MM.1S (cell line): ENCODE results near the gene SUPT4H1.

Experiments
- DNase-seq: peaks from one replicate; pipeline ENCODE4 v3.0.0-alpha.2; 2015
- H2AFZ ChIP-seq: fragments of 300-600 bp; sonication (generic); 2 replicates; pipeline ENCODE4 v1.6.0; 2016; ENCODE audit warnings: antibody characterized with exemption, low read length
- H3F3A ChIP-seq: fragments of 300-600 bp; sonication (generic); 2 replicates; pipeline ENCODE4 v1.6.1; 2016; ENCODE audit warnings: mild to moderate bottlenecking, antibody characterized with exemption, low read length, moderate library complexity, mixed read lengths; ENCODE audit not compliant: insufficient read depth
- H3K27ac ChIP-seq: fragments of 300-600 bp; sonication (generic); 2 replicates; pipeline ENCODE4 v1.5.1; 2016; ENCODE audit warnings: mild to moderate bottlenecking, low read length
- H3K27me3 ChIP-seq: fragments of 300-600 bp; sonication (generic); replicated peaks from 2 replicates; pipeline ENCODE4 v1.6.0; 2016; ENCODE audit warnings: low read length; ENCODE audit not compliant: insufficient read depth
- H3K36me3 ChIP-seq: fragments of 300-600 bp; sonication (generic); replicated peaks from 2 replicates; pipeline ENCODE4 v1.6.1; 2016; ENCODE audit warnings: mild to moderate bottlenecking, low read length, mixed read lengths; ENCODE audit not compliant: insufficient read depth
- H3K4me1 ChIP-seq: fragments of 300-600 bp; sonication (generic); 2 replicates; pipeline ENCODE4 v1.6.1; 2016; ENCODE audit warnings: low read length, mixed read lengths
- H3K4me2 ChIP-seq: fragments of 300-600 bp; sonication (generic); 2 replicates; pipeline ENCODE4 v1.6.0; 2016; ENCODE audit warnings: low read depth, low read length
- H3K4me3 ChIP-seq: fragments of 300-600 bp; sonication (generic); 2 replicates; pipeline ENCODE4 v1.5.1; 2016; ENCODE audit warnings: low read length, mixed read lengths
- H3K79me2 ChIP-seq: fragments of 300-600 bp; sonication (generic); 2 replicates; pipeline ENCODE4 v1.6.1; 2016; ENCODE audit warnings: mixed run types, low read length, mixed read lengths
- H3K9ac ChIP-seq: fragments of 300-600 bp; sonication (generic); 2 replicates; pipeline ENCODE4 v1.6.1; 2016; ENCODE audit warnings: low read length, mixed read lengths
- H3K9me2 ChIP-seq: fragments of 300-600 bp; sonication (generic); replicated peaks from 2 replicates; pipeline ENCODE4 v1.6.1; 2016; ENCODE audit warnings: mild to moderate bottlenecking, low read length, mixed read lengths; ENCODE audit not compliant: insufficient read depth
- H3K9me3 ChIP-seq: fragments of 300-600 bp; sonication (generic); replicated peaks from 2 replicates; pipeline ENCODE4 v1.6.1; 2016; ENCODE audit warnings: mild to moderate bottlenecking, low read length, mixed read lengths; ENCODE audit not compliant: insufficient read depth
- H4K20me1 ChIP-seq: fragments of 300-600 bp; sonication (generic); 2 replicates; pipeline ENCODE4 v1.6.1; 2016; ENCODE audit warnings: mild to moderate bottlenecking, low read length, moderate library complexity, mixed read lengths; ENCODE audit not compliant: insufficient read depth
- CTCF ChIP-seq: fragments of 300-600 bp; sonication (generic); IDR thresholded peaks from 2 replicates; pipeline ENCODE4 v1.5.1; 2016; ENCODE audit warnings: antibody characterized with exemption, low read length, mixed read lengths
- EZH2 ChIP-seq: fragments of 300-600 bp; sonication (generic); optimal IDR thresholded peaks from 2 replicates; pipeline ENCODE3; 2017; ENCODE audit warnings: low read depth, mild to moderate bottlenecking, antibody characterized with exemption, low read length, mixed read lengths
- EZH2phosphoT487 ChIP-seq: fragments of 300-600 bp; sonication (generic); IDR thresholded peaks from 2 replicates; pipeline ENCODE4 v1.6.1; 2018; ENCODE audit warnings: antibody characterized with exemption, low read length

Gene SUPT4H1

GRCh38 chr17:58309918-58310259 is 42.1 kb downstream of the SUPT4H1 start:
- no peaks in the 10 kb centered on the region for H3K4me1 ChIP-seq
- H3K9me2 ChIP-seq, result no peaks in the 10 kb centered on the region
- no peaks in the 10 kb centered on the region for H3F3A ChIP-seq
- DNase-seq, result no peak
- no peaks in the 10 kb centered on the region for H3K79me2 ChIP-seq
- no peaks in the 10 kb centered on the region for H3K27me3 ChIP-seq
- H3K9ac ChIP-seq, result no peak overlapping the region
- H4K20me1 ChIP-seq, result no peaks in the 10 kb centered on the region
- H2AFZ ChIP-seq, result no peak overlapping the region
- no peak overlapping the region for H3K4me2 ChIP-seq
- H3K9me3 ChIP-seq, result no peaks in the 10 kb centered on the region
- no peaks in the 10 kb centered on the region for H3K36me3 ChIP-seq
- no peak overlapping the region for H3K4me3 ChIP-seq
- TF ChIP-seq EZH2phosphoT487 (no peak), EZH2 (no peak), CTCF (no peak)
- no peak overlapping the region for H3K27ac ChIP-seq

- no peaks in the 10 kb centered on the region; the same call in 1 of the 2 replicates for H3K4me1 ChIP-seq
- H3K27me3 ChIP-seq, result no peaks in the 10 kb centered on the region
- no peak overlapping the region for H3K27ac ChIP-seq
- H3K9me3 ChIP-seq, result no peaks in the 10 kb centered on the region
- no peak overlapping the region for H2AFZ ChIP-seq
- no peaks in the 10 kb centered on the region for H3K9me2 ChIP-seq
- no peaks in the 10 kb centered on the region for H3K79me2 ChIP-seq
- no peaks in the 10 kb centered on the region for H3K36me3 ChIP-seq
- no peaks in the 10 kb centered on the region for H4K20me1 ChIP-seq
- DNase-seq, result no peak
- no peak overlapping the region for H3K4me3 ChIP-seq
- TF ChIP-seq EZH2 (no peak), CTCF (no peak), EZH2phosphoT487 (no peak)
- no peak overlapping the region for H3K9ac ChIP-seq
- H3F3A ChIP-seq, result no peaks in the 10 kb centered on the region
- H3K4me2 ChIP-seq, result no peak overlapping the region
Measured at GRCh38 chr17:58308985-58309917, 42.8 kb downstream of the SUPT4H1 start.

- Histone ChIP-seq H3K36me3 (no peaks in the 10 kb centered on the region), H2AFZ (no peak overlapping the region), H4K20me1 (no peaks in the 10 kb centered on the region), H3K27me3 (no peaks in the 10 kb centered on the region), H3K9me2 (no peaks in the 10 kb centered on the region), H3K4me3 (no peak overlapping the region), H3K27ac (no peak overlapping the region), H3K4me1 (no peaks in the 10 kb centered on the region; the same call in 1 of the 2 replicates), H3K79me2 (no peaks in the 10 kb centered on the region), H3K9me3 (no peaks in the 10 kb centered on the region), H3F3A (no peaks in the 10 kb centered on the region), H3K9ac (no peak overlapping the region), H3K4me2 (no peak overlapping the region)
- DNase-seq, result no peak
- no peak for TF ChIP-seq EZH2
- TF ChIP-seq EZH2phosphoT487, result no peak
- TF ChIP-seq CTCF, result 0 out of 2 replicates have a peak, but pooled peaks have one; percentile 10
Measured at GRCh38 chr17:58308173-58308984, 43.6 kb downstream of the SUPT4H1 start.
